ENCODE data around the gene NEURL1.
"Not testable (repeated sequence)": the region's sequence is repeated elsewhere in the genome, so short reads cannot be mapped to it uniquely, and the experiment has no call there.

Gene NEURL1

GRCh38 chr10:103512591-103513379 is 19.3 kb downstream of the NEURL1 start:
- no peak for DNase-seq (ENCODE audit: low read depth in 1 of 2, low spot score in 1 of 2)

GRCh38 chr10:103513380-103514060 is 20.0 kb downstream of the NEURL1 start:
- no peak for DNase-seq (ENCODE audit: low read depth in 1 of 2, low spot score in 1 of 2)

GRCh38 chr10:103514244-103514643 is 20.7 kb downstream of the NEURL1 start:
- DNase-seq (ENCODE audit: low read depth in 1 of 2, low spot score in 1 of 2) = no peak

GRCh38 chr10:103517234-103518085 is 24.0 kb downstream of the NEURL1 start:
- no peak for DNase-seq (ENCODE audit: low read depth in 1 of 2, low spot score in 1 of 2)

GRCh38 chr10:103519798-103520197 is 26.3 kb downstream of the NEURL1 start:
- DNase-seq (ENCODE audit: low read depth in 1 of 2, low spot score in 1 of 2) = no peak

GRCh38 chr10:103522006-103522405 is 28.5 kb downstream of the NEURL1 start:
- DNase-seq (ENCODE audit: low read depth in 1 of 2, low spot score in 1 of 2) = not testable (repeated sequence)

- no peak for DNase-seq (ENCODE audit: low read depth in 1 of 2, low spot score in 1 of 2)
These were observed 30.2 kb downstream of the NEURL1 start for GRCh38 chr10:103523683-103524082.

GRCh38 chr10:103525901-103526300 is 32.4 kb downstream of the NEURL1 start:
- DNase-seq (ENCODE audit: low read depth in 1 of 2, low spot score in 1 of 2) = no peak

GRCh38 chr10:103527476-103527875 is 34.0 kb downstream of the NEURL1 start:
- not testable (repeated sequence) for DNase-seq (ENCODE audit: low read depth in 1 of 2, low spot score in 1 of 2)

GRCh38 chr10:103528549-103528948 is 35.0 kb downstream of the NEURL1 start:
- no peak for DNase-seq (ENCODE audit: low read depth in 1 of 2, low spot score in 1 of 2)

GRCh38 chr10:103529539-103529938 is 36.0 kb downstream of the NEURL1 start:
- DNase-seq (ENCODE audit: low read depth in 1 of 2, low spot score in 1 of 2) = no peak

- no peak for DNase-seq (ENCODE audit: low read depth in 1 of 2, low spot score in 1 of 2)
These were observed 40.3 kb downstream of the NEURL1 start for GRCh38 chr10:103533827-103534226.

- DNase-seq (ENCODE audit: low read depth in 1 of 2, low spot score in 1 of 2) = no peak
These were observed 41.4 kb downstream of the NEURL1 start for GRCh38 chr10:103534621-103535498.

GRCh38 chr10:103535595-103535994 is 42.1 kb downstream of the NEURL1 start:
- DNase-seq (ENCODE audit: low read depth in 1 of 2, low spot score in 1 of 2) = no peak

- DNase-seq (ENCODE audit: low read depth in 1 of 2, low spot score in 1 of 2) = no peak
These were observed 46.2 kb downstream of the NEURL1 start for GRCh38 chr10:103539751-103540150.

GRCh38 chr10:103540722-103541121 is 47.2 kb downstream of the NEURL1 start:
- DNase-seq (ENCODE audit: low read depth in 1 of 2, low spot score in 1 of 2) = no peak

- DNase-seq (ENCODE audit: low read depth in 1 of 2, low spot score in 1 of 2) = no peak
These were observed 48.1 kb downstream of the NEURL1 start for GRCh38 chr10:103541616-103542015.

GRCh38 chr10:103542764-103543616 is 49.5 kb downstream of the NEURL1 start:
- DNase-seq (ENCODE audit: low read depth in 1 of 2, low spot score in 1 of 2) = no peak

GRCh38 chr10:103543617-103544525 is 50.4 kb downstream of the NEURL1 start:
- DNase-seq (ENCODE audit: low read depth in 1 of 2, low spot score in 1 of 2) = no peak
